Measurements from ENCODE around the gene G6PC3. TPM values are rescaled to one million over a fixed set of nuclear protein-coding genes. Genes with fewer than 3 reads are reported as not detected.

The G6PC3 gene
- total and polyA plus RNA-seq, 8 donors: 47.3 to 64.9 (median 51.6) TPM

DNA sequence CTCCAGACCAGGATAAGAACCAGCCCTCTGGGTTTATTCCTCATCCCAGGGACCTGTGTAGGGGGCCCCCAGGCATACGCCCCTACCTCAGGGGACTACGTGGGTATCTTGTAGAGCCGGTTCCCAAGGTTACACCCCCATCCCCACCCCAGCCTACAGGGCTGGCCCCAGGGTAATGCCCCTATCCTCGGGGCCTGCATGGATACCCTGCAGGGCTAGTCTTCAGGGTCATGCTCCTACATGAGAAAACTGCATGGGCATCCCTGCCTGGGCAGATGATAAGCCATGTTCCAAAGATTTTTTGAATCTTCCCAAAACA lies 38.7 kb downstream of the G6PC3 start:
- H3K36me3 ChIP-seq: peaks cover 0 to 7% of the 10 kb centered on the region in 2 donors
- ATAC-seq (no peak), DNase-seq (no peak)
- H3K27me3 ChIP-seq: no peaks in the 10 kb centered on the region
- no peaks in the 10 kb centered on the region for H3K9me3 ChIP-seq
- TF ChIP-seq, protein P1, sequence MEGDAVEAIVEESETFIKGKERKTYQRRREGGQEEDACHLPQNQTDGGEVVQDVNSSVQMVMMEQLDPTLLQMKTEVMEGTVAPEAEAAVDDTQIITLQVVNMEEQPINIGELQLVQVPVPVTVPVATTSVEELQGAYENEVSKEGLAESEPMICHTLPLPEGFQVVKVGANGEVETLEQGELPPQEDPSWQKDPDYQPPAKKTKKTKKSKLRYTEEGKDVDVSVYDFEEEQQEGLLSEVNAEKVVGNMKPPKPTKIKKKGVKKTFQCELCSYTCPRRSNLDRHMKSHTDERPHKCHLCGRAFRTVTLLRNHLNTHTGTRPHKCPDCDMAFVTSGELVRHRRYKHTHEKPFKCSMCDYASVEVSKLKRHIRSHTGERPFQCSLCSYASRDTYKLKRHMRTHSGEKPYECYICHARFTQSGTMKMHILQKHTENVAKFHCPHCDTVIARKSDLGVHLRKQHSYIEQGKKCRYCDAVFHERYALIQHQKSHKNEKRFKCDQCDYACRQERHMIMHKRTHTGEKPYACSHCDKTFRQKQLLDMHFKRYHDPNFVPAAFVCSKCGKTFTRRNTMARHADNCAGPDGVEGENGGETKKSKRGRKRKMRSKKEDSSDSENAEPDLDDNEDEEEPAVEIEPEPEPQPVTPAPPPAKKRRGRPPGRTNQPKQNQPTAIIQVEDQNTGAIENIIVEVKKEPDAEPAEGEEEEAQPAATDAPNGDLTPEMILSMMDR (IDR thresholded peaks at IDR 0.05): no peak
- intact Hi-C loops (cut with DNase I): no loop called here
- peaks cover 43 to 52% of the 10 kb centered on the region in 2 donors for H3K4me1 ChIP-seq
- peak overlapping the region in 1 of 2 donors; percentile 55 for H3K27ac ChIP-seq
- H3K4me3 ChIP-seq: no peak overlapping the region

DNA sequence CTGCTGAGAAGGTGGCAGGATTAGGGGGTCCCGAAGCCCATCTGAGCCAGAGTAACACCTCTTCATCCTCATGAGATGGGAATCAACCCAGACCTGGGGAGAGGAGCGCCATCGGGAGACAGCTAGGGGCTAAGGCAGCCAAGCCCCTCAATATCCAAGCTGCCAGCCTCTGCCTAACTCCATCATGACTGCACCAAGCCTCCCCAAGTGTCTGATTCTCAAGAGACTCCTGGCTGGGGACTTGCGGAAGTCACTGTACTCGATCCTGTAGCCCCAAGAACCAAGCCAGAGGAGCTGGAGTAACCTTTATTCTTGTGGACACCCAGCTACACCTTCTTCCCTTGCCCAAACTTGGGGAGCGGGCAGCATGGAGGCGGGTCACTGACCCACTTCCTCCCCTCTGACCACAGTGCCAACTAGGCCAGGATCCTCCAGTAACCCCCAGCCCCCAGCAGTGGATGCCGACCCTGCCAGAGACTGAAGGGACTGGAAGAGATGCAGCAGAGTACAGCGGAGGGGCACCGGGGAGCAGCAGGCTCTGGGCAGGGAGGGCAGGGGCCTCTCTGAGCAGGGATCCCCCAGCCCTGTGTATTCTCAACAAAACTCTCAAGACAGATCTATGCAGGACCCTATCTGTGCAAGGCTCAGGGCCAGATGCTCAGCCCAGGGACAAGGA lies 39.6 kb downstream of the G6PC3 start:
- TF ChIP-seq, protein P1 (IDR thresholded peaks at IDR 0.05): no peak
- Histone ChIP-seq H3K4me3 (peak overlapping the region; percentile 27 to 43), H3K4me1 (peaks cover 43 to 52% of the 10 kb centered on the region in 2 donors), H3K36me3 (peaks cover 0 to 16% of the 10 kb centered on the region in 2 donors), H3K9me3 (no peaks in the 10 kb centered on the region), H3K27me3 (no peaks in the 10 kb centered on the region), H3K27ac (peak overlapping the region; percentile 72 to 80)
- DNase-seq (no peak), ATAC-seq (no peak)
- intact Hi-C loops (cut with DNase I): no loop called here

GRCh38 chr17:44110823-44111633 lies 40.5 kb downstream of the G6PC3 start:
- DNase-seq: peak; percentile 93 to 97 (median 96)
- peak; percentile 93 for ATAC-seq
- TF ChIP-seq, protein P1 (IDR thresholded peaks at IDR 0.05): no peak
- Histone ChIP-seq H3K4me3 (peak overlapping the region; percentile 27 to 43), H3K9me3 (no peaks in the 10 kb centered on the region), H3K27me3 (no peaks in the 10 kb centered on the region), H3K27ac (peak overlapping the region; percentile 72 to 80), H3K36me3 (peaks cover 0 to 17% of the 10 kb centered on the region in 2 donors), H3K4me1 (peaks cover 43 to 52% of the 10 kb centered on the region in 2 donors)
- intact Hi-C loops (cut with DNase I): no loop called here

DNA sequence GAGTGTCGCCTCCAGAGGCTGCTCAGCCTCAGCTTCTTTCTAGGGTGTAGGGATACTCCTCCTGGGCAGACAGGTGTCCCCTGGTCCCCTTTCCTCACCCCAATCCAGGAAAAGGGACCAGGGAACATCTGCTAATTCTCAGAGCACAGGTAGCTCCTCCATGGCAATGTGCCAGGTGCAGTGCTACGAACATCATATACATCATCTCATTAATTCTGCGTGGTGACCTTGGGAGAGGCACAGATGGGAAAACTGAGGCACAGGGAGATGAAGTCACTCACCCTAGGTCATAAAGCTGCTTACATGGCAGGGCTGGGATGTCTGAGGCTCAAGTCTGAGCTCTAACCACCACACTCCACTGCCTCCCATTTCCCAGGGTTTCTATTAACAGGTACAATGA lies 41.2 kb downstream of the G6PC3 start:
- Histone ChIP-seq H3K36me3 (peaks cover 0 to 17% of the 10 kb centered on the region in 2 donors), H3K4me3 (no peak overlapping the region), H3K27me3 (no peaks in the 10 kb centered on the region), H3K27ac (peak overlapping the region; percentile 65 to 80), H3K9me3 (no peaks in the 10 kb centered on the region), H3K4me1 (peaks cover 43 to 52% of the 10 kb centered on the region in 2 donors)
- DNase-seq (no peak), ATAC-seq (no peak)
- intact Hi-C loops (cut with DNase I): no loop called here
- TF ChIP-seq, protein P1 (IDR thresholded peaks at IDR 0.05): no peak
